ENCODE data around the gene LYSET.

- TF ChIP-seq CTCF (IDR thresholded peaks at IDR 0.05) (no peak), POLR2AphosphoS5 (IDR thresholded peaks at IDR 0.05) (no peak), POLR2A (IDR thresholded peaks at IDR 0.05) (no peak)
Measured at GRCh38 chr14:93142854-93143652, 42.1 kb upstream of the LYSET start.
